HG03175 (cell line): Measurements from ENCODE around the gene MRTFA.

ENCODE experiments used
- ATAC-seq: cut with Tn5 transposase; IDR thresholded peaks from one replicate; pipeline ENCODE4 v1.9.1; 2021; ENCODE audit warnings: mild to moderate bottlenecking, moderate library complexity; ENCODE audit not compliant: unreplicated experiment

The MRTFA gene

GRCh38 chr22:40434106-40434505 lies 202.4 kb downstream of the MRTFA start:
- no peak for ATAC-seq

GRCh38 chr22:40433416-40434090 lies 203.0 kb downstream of the MRTFA start:
- no peak for ATAC-seq

GRCh38 chr22:40432625-40433024 lies 203.9 kb downstream of the MRTFA start:
- ATAC-seq = no peak

GRCh38 chr22:40432157-40432556 lies 204.4 kb downstream of the MRTFA start:
- ATAC-seq = no peak

GRCh38 chr22:40430991-40431390 lies 205.5 kb downstream of the MRTFA start:
- no peak for ATAC-seq

- no peak for ATAC-seq
Measured at GRCh38 chr22:40429481-40429880, 207.0 kb downstream of the MRTFA start.

GRCh38 chr22:40428796-40429195 lies 207.7 kb downstream of the MRTFA start:
- no peak for ATAC-seq

- ATAC-seq = no peak
Measured at GRCh38 chr22:40426594-40427333, 209.8 kb downstream of the MRTFA start.

- no peak for ATAC-seq
Measured at GRCh38 chr22:40425082-40425481, 211.4 kb downstream of the MRTFA start.

- no peak for ATAC-seq
Measured at GRCh38 chr22:40423882-40424640, 212.5 kb downstream of the MRTFA start.

GRCh38 chr22:40423310-40423688 lies 213.2 kb downstream of the MRTFA start:
- no peak for ATAC-seq

GRCh38 chr22:40422558-40423309 lies 213.8 kb downstream of the MRTFA start:
- ATAC-seq = no peak

- ATAC-seq = no peak
Measured at GRCh38 chr22:40421941-40422340, 214.6 kb downstream of the MRTFA start.

- ATAC-seq = no peak
Measured at GRCh38 chr22:40421082-40421350, 215.5 kb downstream of the MRTFA start.

- no peak for ATAC-seq
Measured at GRCh38 chr22:40420341-40421081, 216.0 kb downstream of the MRTFA start.

- ATAC-seq = no peak
Measured at GRCh38 chr22:40419718-40420117, 216.8 kb downstream of the MRTFA start.

- ATAC-seq = no peak
Measured at GRCh38 chr22:40418366-40419201, 217.9 kb downstream of the MRTFA start.

- no peak for ATAC-seq
Measured at GRCh38 chr22:40417881-40418280, 218.6 kb downstream of the MRTFA start.

GRCh38 chr22:40417041-40417440 lies 219.5 kb downstream of the MRTFA start:
- ATAC-seq = no peak

GRCh38 chr22:40416636-40417035 lies 219.9 kb downstream of the MRTFA start:
- ATAC-seq = no peak
